Medulla oblongata (tissue), 1 donor: Measurements from ENCODE around the gene LMNTD2.
A peak's percentile ranks its signal among the peaks of the same experiment; 100 is the strongest.

Experiments used
- DNase-seq: peaks from one replicate; pipeline ENCODE4 v3.0.0-alpha.2; 2015; ENCODE audit errors: extremely low spot score

The LMNTD2 gene

DNA sequence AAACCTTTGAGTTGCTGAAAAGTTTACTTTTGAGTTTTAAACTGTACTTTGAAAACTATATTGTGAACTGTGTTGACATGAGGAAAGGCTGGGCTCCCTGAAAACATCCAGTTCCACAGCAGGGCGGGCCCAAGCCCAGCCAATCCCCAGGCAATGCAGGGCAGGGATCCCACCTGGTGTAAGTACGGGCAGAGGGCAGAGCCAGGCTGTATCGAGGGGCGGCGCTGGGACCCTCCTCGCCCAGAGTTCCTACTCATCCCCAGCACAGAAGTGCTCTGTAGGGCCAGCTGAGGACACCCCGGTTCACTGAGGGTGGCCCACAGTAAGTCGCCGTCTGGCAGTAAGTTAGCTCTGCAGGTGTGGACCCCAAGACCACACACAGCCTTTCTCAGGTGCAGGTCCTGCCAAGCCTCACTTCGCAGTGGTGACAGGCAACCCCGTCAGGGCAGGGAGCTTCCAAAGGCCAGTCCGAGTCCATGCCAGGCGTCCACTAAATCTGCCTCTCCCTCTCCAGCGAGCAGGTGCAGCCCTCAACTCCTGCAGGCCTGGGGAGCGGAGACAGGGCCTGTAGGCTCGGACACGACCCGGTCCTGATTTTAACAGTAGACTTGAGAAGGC is 6.6 kb upstream of the LMNTD2 start:
- no peak for DNase-seq

DNA sequence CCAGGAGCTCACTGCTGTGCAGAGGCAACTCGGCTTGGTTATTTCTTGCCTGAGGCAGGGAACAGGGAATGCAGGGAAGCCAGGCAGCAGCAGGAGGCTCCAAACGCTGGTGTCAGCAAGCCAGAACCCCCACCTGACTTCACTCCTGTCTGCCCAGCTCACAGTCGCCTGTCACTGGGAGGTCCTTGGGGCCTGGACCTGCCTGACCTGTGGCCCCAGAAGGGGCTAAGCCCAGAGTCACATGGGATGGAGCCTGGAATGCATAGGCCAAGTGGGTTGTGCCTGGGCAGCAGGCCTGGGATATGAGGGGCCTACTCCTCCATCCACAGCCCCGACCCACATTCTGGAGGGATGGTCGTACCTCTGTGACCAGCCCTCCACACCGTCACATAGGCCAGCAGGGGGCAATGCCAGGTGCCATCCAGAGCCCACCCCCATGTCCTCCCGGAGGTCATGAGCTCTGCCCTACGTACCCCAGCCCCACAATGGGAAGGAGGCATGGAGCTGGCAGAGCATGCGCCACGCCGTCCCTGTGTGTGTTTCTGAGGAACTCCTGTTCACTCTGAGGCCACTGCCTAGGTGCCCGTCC is 5.5 kb upstream of the LMNTD2 start:
- no peak for DNase-seq

DNA sequence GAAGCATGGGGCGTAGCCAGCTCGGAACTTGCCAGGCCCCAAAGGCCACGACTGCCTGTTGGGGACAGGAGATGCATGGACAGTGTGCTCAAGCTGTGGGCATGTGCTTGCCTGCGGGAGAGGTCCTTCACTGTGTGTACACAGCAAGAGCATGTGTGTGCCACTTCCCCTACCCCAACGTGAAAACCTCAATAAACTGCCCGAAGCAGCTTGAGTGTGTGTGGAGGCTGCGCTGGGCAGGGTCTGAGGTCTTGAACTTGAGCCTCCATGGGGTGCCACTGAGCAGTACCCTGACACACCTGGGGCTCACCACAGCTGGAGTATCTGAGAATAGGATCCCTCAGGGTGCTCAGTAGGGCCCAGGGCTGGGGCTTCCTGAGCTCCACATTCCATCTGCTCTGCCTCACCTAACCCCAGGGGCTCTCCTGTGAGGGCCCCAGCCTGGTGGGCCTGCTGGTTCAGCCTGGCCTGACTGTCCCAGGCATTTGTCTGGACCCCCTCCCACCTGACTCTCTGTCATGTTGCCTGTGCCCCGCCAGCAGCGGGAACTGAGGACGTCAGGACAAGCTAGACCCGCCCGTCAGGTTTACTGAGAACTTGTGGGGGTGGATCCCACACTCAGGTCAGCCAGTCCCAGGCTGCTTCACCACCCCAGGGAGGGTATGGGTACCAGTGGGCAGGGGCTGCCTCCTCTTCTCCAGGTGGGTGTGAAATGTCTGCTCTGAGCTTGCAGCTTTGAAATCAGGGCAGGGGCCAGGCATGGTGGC is 3.5 kb upstream of the LMNTD2 start:
- DNase-seq = no peak

DNA sequence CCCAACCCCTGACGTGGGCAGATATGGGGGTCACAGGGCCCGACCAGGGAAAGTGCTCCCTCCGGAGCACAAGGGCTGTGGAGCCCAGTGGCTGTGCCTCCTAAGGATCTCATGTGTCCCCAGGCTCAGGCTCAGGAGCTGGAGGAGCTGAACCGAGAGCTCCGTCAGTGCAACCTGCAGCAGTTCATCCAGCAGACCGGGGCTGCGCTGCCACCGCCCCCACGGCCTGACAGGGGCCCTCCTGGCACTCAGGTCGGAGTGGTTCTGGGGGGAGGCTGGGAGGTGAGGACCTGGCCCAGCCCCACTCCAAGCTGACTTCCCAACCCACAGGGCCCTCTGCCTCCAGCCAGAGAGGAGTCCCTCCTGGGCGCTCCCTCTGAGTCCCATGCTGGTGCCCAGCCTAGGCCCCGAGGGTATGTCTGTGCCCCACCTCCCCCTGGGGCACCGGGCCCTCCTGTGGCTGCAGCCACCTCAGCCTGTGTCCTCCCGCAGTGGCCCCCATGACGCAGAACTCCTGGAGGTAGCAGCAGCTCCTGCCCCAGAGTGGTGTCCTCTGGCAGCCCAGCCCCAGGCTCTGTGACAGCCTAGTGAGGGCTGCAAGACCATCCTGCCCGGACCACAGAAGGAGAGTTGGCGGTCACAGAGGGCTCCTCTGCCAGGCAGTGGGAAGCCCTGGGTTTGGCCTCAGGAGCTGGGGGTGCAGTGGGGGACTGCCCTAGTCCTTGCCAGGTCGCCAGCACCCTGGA is 2.7 kb upstream of the LMNTD2 start:
- DNase-seq = no peak

DNA sequence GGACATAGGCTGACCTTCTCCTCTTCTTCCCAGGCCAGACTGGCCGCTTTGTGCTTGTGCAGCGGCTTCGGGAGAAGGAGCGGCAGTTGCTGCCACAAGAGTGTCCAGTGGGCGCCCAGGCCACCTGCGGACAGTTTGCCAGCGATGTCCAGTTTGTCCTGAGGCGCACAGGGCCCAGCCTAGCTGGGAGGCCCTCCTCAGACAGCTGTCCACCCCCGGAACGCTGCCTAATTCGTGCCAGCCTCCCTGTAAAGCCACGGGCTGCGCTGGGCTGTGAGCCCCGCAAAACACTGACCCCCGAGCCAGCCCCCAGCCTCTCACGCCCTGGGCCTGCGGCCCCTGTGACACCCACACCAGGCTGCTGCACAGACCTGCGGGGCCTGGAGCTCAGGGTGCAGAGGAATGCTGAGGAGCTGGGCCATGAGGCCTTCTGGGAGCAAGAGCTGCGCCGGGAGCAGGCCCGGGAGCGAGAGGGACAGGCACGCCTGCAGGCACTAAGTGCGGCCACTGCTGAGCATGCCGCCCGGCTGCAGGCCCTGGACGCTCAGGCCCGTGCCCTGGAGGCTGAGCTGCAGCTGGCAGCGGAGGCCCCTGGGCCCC is 1.6 kb upstream of the LMNTD2 start:
- no peak for DNase-seq

DNA sequence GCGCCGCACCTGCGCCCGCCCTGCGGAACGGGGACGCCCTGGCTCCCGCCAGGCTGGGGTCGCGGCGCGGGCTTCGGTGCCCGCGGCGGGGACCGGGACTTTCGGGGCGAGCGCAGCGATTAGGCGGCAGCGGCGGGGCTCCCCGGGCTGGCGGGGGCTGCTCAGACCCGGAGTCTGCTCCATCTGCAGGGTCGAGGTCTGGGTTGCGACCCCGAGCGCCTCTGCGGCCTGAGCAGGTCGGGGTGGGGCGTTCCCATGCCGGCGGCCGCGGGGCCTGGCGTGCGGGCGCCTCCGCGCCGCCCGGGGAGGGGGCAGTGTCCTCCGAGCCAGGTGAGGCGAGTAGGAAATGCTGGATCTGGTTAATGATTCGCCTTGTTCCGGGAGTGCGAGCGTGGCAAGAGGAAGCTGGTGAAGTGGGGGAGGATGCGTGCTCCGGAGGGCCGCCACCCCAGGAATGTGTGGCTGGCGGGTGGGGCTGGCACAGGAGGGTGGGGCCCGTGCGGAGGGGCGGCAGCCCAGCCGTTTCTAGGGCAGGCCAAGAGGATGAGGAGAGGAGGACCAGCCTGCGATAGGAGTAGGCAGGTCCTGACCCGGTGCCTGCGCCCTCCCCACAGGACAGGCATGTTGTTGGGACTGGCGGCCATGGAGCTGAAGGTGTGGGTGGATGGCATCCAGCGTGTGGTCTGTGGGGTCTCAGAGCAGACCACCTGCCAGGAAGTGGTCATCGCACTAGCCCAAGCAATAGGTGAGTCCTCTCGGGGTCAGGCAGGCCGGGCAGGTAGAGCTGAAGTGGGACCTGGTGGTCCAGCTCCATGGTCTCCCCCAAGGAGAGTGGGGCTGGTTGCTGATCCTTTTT is 838 bp upstream of the LMNTD2 start:
- no peak for DNase-seq

DNA sequence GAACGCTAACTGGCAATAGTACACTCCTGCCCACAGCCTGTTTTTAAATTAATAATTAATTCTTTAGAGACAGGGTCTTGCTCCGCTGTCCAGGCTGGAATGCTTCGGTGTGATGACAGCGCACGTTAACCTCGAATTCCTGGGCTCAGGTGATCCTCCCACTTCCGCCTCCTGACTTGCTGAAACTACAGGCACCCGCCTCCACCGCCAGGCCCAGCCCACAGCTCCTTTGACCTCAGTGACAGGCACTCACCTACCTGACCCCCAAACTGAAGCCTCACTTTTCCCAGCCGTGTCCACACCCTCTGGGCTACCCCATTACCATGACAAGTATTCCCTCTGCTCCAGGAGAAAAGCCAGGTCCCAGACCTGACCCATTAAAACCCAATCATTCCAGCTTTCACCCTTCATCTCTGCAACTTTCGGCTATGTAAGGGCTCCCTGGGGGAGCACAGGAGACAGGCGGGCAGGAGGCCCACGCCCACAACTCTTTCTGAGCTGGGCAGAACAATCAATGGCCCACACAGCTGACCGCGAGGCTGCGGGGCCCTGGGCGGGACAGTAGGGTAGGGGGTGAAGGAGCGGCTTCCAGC is 730 bp downstream of the LMNTD2 start:
- no peak for DNase-seq

DNA sequence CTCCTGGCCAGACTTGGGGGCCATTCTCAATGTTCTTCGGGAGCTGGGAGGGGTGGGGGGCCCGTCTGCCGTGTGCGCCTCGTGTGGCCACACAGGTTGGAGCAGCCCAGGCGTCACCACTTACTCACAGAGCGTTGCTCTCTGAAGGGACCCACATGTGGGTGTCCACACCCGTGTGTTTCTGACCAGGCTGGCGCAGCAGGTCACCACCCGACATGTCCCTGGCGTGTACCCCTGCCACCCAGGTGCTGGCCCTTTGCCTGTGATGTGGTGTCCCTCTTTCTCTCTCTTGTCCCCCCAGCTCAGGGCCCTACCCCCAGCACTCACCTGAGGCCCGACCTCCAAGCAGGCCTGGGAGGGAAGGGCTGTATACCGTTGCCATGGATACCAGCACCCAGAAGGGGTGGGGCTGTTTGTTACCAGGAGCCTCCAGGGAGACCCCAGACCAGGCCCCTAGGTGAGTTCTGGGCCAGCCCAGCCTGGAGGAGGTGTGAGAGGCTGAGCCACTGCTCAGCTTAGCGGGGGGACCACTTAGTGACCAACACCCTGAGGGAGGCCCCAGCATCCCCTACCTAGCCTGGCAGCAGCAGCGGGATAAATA is 1.4 kb downstream of the LMNTD2 start:
- no peak for DNase-seq

DNA sequence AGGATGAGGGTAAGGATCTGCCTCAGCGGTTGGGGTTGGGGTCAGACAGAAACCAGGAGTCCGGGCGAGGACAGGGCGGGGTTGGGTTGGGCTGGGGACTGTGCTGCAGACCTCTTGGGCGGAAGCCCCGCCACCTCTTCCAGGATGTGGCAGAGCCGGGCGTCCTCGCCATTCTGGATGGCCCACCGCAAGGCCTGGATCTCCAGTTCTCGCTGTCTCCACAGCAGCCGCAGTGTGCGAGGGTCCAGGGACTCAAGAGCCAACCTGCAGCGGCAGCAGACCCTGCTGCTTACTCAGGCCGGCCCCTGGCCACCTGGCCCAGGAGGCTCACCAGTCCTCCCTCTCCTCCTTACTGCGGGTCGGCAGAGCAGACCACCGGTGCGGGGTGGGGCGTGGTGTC is 2.0 kb downstream of the LMNTD2 start:
- no peak for DNase-seq

DNA sequence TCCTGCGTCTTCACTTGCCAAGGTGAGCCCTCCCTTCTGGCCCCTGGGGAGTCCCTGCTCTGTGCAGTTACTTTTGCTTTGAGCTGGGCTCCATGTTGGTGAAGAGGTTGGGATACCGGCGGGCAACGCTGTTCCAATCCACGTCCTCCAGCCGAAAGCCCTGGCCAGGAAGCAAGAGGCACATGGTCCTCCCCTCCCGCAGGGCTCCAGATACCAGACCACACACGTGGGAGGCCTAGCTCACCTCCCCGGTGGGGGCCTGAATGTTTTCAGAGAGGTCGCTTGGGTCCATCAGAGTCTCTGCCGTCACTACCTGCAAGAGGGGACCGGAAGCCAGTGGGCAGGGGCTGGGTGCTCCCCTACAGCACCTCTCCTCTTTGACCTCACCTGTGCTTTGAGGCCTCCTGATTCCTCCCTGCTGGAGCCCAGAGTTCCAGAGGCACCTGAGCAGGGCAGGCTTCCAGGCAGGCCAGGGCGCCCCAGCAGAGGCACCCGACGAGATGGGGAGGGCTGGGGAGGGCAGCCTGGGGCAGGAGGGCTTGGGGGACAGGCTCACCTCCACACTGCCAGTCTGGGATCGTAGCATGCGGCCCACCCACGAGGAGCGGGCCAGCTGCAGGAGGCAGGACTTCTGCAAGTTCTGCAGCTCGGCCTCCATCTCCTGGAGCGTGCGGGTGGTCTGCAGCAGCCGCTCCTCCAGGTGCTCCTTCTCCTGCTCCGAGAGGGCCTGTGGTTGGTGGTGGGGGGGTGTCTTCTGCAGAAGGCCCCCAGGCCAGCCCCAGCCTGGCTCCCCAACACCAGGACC is 3.0 kb downstream of the LMNTD2 start:
- DNase-seq = no peak

DNA sequence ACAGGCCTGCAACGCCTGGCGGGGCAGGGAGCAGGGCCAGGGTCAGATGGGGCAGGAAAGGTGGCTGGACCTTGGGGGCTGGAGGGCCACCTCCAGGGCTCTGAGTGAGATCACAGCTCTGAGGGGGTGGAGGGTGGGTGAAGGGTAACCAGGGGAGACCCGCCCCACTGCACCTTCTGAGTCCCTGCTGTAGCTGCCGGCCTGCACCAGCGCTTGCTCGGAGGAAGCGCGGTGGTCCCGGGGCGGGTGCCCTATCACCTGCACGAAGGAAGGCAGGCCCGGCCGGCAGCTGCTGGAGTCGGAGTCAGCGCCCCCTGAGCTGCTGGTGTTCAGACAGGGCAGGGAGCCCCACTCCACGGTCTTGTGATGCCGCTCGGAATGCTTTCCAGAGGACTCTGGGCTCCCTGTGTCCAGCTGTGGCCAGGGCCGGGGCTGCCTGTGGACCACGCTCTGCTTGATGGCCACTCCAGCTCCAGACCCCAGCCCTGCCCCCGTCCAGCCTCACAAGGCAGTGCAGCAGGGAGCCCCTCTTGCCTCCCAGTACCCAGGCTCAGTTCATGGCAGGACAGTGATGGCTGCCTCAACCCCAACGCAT is 3.8 kb downstream of the LMNTD2 start:
- no peak for DNase-seq

DNA sequence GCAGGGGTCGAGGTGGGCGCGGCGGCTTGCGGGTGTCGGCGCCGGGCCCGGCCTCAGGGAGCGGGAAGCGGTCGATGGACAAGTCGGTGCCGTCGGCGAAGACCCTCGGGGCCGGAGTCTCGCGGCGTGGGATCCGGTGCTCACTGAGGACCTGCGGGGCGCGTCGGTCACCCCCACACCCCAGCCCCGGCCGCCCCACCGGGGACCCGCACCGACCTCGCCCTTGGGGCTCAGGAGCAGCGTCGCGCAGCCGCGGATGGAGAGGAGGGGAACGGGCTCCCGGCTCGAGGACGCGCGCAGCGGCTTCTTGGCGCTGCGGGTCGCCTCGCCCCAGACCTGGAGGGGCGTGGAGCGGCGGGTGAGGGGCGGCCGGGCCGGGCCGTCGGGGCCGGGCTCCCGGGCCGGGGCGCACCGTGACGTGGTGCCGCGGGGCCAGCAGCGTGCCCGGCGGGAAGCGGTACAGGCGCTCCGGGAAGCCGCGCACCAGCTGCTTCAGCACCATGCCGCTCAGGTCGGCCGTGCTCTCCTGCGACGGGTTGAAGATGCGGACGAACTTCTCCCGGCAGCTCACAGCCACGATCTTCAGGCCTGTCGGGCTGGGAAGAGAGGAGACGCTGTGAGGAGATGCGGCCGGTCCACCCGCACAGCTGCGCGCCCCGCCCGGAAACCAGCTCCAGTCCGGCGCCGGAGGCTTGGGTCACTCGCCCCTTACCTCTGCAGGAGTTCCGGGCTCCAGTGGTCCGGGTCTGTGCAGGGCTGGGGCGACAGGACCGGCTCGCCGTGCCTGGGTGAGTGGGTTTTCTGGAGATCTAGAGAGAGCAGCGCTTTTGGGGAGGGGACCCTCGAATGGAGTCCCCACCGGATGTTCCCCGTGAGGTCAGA is 4.5 kb downstream of the LMNTD2 start:
- no peak for DNase-seq

DNA sequence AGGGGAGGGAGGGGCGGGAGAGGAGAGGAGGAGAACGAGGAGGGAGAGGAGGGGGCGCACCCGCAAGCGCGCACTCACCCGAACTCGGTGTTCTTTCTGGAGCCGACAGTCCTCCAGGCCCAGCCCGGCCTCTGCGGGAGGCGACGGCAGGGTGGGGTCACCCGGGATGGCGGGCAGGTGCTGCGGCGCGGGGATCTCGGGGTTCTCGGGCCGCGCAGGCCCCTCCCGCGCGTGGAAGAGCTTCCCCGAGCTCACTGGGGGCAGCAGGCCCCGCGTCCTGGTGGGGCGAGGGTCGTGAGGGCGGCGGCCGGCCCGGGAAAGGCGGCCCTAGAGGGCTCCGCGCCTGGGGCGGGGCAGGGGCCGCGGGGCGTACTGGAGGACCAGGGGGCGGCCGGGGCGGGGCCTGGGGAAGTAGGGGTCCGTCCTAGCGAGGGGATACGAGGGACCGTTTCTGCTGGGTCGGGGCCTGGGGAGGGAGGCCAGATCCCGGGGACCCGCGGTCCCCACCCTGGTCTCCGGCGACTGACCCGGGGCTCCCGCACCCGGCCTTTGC is 5.2 kb downstream of the LMNTD2 start:
- DNase-seq = no peak

DNA sequence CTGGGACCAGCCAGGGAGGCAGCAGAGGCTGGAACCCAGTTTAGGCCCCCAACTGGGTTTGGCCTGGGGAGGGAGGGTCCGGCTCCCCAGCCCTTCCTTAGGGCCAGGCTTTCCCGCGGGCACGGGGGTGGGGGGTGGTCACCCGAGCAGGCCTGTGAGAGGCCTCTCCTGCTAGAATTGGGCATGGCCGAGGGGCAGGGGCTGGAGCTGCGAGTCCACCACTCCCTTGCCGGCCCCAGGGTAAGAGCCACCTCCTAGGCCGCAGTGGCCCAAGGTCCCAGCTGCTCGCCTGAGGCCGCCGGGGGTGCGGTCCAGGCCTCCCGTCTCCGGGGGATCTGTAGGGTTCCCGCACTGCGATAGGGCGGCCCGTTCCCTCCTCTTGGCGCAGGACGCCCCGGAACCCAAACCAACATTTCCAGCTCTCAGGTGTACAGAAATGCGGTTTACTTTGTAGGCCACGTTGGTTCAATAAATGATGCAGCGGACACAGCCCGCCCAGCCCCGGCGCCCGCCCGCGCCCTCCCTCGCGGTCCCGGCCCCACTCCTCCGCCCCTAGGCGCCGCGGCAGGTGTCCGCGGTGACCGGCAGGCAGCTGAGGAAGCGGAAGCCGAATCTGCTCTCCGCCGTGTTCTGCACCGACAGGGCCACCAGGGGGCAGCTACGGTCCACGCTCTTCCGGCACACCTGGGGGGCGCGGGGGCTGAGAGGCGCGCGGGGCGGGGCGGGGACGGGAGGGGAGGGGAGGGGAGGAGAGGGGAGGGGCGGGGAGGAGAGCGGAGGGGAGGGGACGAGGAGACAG is 5.9 kb downstream of the LMNTD2 start:
- DNase-seq = peak; percentile 36

DNA sequence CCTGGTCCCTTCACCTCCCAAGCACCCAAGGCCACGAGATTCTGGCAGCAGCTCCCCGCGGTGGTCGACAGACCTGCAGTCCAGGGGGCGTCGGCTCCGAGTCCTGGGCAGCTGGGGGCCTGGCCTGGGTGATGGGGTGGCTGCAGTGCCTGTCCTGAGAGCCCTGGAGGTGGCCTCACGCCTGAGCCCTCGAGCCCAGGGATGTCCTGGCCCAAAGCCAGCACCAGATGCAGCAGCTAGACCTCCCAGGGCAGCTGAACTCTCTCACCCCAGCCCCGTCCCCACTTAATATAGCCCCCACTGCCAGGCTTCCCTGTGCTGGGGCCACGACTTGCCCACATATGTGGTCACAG is 6.6 kb downstream of the LMNTD2 start:
- no peak for DNase-seq

DNA sequence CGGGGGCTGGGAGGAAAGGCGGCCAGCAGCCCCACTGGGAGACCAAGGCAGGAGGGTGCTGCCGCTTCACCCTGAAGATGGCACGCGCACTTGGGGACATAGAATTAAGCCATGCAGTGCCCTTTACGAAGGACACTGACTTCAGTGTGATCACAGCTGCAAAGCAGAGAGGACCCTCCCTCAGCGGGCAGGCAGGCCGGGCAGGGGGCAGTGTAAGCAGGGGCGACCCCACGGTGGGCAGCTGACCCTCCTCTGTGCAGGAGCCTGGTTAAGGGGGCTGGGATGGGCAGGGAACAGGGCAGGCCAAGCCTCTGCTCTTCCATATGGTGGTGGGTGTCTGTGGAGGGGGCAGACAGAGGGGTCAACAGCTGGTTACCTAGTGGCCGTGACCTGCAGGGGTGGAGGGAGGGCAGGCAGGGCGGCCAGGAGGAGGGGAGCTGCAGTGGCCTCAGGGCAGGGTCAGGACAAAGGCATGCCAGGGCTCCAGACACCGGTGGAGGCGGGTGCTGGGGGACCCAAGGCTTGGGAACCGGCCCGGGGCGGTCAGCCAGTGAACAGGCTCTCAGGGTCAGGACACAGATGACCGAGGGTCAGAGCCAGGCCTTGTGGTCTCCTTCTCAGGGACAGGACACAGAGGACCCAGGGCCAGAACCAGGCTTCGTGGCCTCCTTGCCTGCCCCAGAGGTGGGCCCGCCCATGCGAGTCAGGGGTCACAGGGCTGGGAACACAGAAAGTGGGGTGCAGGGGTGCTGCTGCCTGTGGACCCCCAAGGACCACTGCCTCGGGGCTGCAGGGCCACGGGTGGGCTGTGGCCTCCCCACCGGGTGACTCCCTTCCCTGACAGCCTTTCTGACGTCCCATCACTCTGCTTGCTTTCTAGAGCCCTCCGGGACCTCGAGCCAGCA is 7.2 kb downstream of the LMNTD2 start:
- DNase-seq = no peak
